ENCODE results near the gene CLEC3B.

CLEC3B gene

DNA sequence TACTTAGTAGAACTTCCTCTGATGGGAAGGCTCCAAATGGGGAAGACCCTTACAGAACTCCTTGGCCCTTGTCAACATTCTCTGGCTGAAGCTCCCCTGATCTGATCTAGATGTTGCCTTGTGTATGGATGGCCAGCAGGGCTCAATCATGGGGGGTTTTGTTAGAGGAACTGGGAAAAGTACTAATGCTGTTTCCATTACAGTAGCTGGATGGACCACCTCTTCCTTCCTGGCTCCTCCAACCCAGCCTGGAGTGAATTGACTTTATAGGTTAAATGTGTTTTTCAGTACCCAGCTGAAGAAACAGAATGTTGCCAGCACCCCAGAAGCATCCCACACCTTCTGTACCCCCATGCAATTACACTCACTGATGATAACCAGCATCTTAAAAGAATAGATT, 22.7 kb upstream of the CLEC3B start:
- no peak overlapping the region for H3K27ac ChIP-seq
- no peak for TF ChIP-seq ZFX (IDR thresholded peaks at IDR 0.05)
- TF ChIP-seq, protein P1, sequence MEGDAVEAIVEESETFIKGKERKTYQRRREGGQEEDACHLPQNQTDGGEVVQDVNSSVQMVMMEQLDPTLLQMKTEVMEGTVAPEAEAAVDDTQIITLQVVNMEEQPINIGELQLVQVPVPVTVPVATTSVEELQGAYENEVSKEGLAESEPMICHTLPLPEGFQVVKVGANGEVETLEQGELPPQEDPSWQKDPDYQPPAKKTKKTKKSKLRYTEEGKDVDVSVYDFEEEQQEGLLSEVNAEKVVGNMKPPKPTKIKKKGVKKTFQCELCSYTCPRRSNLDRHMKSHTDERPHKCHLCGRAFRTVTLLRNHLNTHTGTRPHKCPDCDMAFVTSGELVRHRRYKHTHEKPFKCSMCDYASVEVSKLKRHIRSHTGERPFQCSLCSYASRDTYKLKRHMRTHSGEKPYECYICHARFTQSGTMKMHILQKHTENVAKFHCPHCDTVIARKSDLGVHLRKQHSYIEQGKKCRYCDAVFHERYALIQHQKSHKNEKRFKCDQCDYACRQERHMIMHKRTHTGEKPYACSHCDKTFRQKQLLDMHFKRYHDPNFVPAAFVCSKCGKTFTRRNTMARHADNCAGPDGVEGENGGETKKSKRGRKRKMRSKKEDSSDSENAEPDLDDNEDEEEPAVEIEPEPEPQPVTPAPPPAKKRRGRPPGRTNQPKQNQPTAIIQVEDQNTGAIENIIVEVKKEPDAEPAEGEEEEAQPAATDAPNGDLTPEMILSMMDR (conservative IDR thresholded peaks at IDR 0.05), result no peak

DNA sequence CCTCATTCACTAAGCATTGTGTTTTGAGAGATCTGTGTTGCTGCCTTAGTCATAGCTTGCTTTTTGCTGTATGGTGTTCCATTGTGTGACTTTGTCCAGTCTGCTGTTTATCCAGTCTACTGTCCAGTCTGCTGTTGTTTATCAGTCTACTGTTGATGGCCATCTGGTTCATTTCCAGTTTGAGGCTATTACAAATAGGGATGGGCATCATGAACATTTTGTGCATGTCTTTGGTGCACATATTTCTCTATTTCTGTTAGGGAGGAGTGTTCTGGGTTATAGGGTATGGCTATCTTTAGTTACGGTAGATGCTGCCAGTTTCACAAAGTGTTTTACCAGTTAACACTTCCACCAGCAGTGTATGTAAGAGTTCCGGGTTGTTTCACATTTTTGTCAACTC, 22.2 kb upstream of the CLEC3B start:
- no peak overlapping the region for H3K27ac ChIP-seq
- TF ChIP-seq, protein P1 (conservative IDR thresholded peaks at IDR 0.05), result no peak
- TF ChIP-seq ZFX (IDR thresholded peaks at IDR 0.05), result no peak

DNA sequence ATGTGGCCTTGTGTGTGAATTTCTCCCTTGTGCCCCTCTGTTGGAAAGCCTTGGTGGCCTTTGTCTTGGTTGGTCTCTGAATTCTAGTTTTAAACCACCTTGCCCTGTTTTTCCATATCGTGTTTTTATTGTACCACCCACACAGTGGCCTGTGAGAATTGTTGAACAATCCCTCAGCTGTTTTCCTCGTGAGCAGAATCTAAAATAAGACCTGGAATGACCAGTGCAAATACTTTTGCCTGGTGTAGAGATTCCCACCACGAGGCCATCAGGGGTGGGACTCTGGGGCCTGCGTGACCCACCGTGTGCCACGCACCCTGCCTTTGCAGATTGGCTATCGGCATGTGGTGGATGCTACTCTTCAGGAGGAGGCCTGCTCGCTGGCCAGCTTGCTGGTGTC, 19.0 kb upstream of the CLEC3B start:
- no peak for TF ChIP-seq ZFX (IDR thresholded peaks at IDR 0.05)
- TF ChIP-seq, protein P1 (conservative IDR thresholded peaks at IDR 0.05), result no peak
- no peak overlapping the region for H3K27ac ChIP-seq

DNA sequence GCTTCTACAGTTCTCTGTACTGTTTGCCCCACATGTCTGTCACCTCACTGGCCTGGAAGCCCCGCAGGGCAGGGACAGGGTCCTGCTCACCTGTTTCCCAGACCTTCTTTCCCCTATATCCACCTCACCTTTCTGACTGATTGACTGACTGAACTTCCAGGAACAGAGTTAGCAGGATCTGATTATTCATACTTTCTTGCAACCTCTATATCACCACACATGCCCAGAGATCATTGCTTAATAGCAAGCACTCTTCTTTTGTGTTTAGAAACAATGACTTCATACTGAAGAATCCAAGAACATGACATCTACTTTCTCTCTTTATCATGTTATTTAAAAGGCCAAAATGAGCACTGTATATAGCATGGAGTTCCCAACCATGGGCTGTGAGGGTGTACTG, 18.0 kb upstream of the CLEC3B start:
- H3K27ac ChIP-seq, result no peak overlapping the region
- TF ChIP-seq, protein P1 (conservative IDR thresholded peaks at IDR 0.05), result no peak
- no peak for TF ChIP-seq ZFX (IDR thresholded peaks at IDR 0.05)

DNA sequence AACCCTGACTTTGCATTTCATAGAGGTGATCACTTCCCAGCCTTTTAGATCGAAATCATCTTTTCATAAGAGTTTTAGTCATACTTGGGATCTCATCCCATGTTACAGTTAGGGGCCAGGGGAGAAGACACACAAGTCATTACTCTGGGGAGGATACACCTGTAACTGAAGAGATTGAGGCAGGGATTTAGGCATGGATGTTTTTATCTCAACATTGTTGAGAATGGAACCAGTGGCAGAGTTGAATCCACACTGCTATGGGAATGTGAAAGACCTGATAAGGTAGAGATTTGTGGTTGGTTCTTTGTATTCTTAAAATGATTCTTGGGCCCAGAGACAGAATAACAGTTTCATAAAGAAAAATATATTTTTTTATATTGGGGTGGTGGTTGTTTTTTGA, 16.2 kb upstream of the CLEC3B start:
- no peak overlapping the region for H3K27ac ChIP-seq
- TF ChIP-seq ZFX (IDR thresholded peaks at IDR 0.05), result no peak
- TF ChIP-seq, protein P1 (conservative IDR thresholded peaks at IDR 0.05), result no peak

DNA sequence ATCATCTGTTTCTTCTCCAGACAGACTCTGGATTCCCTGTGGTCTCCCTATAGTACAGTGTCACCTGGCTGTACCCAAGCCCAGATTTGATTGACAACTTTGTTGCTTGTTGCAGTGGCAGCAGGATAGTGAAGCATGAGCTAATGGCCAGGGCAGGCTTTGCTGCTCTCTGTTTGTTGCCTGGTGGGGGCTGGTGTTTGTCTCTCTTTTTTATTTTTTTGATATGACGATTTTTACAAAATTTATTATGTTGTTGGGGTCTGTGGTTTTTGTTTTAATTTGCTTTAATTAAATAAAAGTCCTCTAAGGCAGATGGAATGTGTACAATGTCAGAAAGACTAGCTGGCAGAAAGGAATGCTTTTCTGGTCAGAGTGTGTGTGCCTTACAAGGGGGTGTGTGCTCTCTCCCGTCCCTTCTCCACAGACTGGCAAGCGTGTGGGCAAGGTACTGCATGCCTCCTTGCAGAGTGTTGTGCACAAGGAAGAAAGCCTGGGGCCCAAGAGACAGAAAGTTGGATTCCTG, 15.2 kb upstream of the CLEC3B start:
- H3K27ac ChIP-seq, result no peak overlapping the region
- TF ChIP-seq, protein P1 (conservative IDR thresholded peaks at IDR 0.05), result no peak
- TF ChIP-seq ZFX (IDR thresholded peaks at IDR 0.05), result no peak

DNA sequence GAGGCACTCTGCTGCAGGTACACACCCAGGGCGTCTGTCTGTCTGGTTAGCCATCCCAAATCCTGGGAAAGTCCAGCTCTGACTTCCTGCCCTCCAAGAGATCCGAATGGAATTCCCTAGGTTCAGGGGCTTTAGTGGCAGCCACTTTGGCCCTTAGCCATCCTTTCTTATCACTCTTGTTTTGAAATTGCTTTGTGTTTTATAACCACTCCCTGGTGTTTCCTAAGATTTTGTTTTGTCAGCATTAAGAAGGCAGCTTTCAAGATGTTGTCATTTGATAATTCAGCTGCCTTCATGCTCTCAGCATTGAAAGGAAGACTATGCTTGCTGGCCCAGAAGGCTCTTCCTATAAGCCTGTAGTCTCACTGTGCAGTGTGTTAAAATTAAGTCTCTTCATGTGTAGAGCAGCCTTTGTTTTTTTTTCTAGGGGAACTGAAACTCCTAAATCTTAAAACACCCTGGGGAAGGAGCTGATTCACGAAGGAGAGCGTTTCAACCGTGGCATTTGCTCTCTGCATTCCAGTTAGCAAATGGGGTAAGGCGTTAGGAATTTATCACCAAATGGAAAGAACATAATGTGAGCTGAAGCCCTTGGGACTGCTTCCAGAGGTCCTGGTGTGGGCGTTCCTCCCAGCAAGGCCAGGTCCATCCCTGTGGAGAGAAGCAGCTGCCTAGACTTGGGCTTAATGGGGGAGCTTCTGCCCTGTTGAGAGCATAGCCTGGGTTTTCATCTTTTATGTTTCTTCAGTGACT, 14.2 kb upstream of the CLEC3B start:
- H3K27ac ChIP-seq, result no peak overlapping the region
- TF ChIP-seq ZFX (IDR thresholded peaks at IDR 0.05), result no peak
- TF ChIP-seq, protein P1 (conservative IDR thresholded peaks at IDR 0.05), result no peak

Data from C4-2B (cell line).